Raji (cell line): ENCODE measurements around the gene CARMIL3.

ENCODE experiments used
- POLR2A ChIP-seq: IDR thresholded peaks from 2 replicates; pipeline ENCODE4 v1.6.1; 2011; ENCODE audit warnings: low read depth, low read length, control low read depth; ENCODE audit not compliant: insufficient read depth

The CARMIL3 gene

DNA sequence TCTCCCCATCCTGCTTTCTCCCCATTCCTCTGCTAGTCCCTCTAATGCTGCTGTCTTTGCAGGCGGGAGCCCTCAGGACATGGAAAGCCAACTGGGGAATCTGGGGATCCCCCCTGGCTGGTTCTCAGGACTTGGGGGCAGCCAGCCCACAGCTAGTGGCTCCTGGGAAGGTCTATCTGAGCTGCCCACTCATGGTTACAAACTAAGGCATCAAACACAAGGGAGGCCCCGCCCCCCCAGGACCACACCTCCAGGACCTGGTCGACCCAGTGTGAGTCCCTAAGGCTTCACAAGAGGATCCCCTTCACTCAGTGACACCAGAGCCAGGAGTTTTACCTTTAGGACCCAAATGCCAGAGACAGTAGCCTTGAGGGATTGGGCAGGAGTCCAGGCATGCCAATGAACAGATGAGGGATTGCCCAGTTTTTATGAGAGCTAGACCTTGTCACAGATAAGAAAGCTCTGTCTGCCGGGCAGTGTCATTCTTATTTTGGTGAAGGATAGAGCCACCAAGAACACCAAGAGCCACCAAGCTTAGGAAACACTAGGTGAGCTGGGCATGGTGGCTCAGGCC lies 11.5 kb downstream of the CARMIL3 start:
- TF ChIP-seq POLR2A, result no peak

DNA sequence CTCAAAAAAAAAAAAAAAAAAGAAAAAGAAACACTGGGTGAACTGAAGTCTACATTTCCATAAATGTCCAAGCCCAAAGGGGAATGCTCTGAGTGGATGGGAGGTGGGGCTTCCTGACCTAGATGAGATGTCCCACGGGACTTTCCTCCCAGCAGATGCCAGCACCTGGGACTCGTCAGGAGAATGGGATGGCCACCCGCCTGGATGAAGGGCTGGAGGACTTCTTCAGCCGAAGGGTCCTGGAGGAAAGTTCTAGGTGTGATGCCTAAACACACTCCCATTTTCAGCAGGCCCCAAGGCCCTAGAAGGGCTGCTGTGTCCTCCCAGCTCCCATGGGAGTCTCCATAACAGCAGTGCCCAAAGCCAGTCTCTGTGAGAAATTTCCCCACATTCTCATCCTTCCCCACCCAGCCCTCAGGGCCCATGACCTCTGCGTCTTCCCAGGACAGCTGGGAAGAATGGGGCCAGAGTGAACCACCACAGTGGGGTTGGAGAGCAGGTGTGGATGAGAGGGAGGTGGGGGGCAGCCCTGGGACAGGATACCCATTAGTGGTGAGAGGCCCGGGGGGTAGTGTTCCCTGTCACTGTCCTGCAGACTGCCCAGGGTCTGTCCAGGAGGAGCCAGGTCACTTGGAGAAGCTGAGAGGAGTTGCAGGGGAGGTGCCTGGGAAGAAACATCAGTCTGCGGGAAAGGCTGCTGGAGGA lies 12.4 kb downstream of the CARMIL3 start:
- TF ChIP-seq POLR2A, result no peak

DNA sequence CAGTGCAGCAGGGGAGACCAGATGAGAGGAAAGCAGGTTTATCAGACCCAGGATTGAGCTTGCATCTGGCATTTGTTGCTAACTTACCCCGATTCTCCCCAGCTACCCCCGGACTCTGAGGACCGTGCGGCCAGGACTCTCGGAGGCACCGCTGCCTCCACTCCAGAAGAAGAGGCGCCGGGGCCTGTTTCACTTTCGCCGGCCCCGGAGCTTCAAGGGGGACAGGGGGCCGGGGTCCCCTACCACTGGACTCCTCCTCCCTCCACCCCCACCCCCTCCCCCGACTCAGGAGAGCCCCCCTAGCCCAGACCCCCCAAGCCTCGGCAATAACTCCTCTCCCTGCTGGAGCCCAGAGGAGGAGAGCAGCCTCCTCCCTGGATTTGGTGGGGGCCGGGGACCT lies 13.0 kb downstream of the CARMIL3 start:
- no peak for TF ChIP-seq POLR2A

DNA sequence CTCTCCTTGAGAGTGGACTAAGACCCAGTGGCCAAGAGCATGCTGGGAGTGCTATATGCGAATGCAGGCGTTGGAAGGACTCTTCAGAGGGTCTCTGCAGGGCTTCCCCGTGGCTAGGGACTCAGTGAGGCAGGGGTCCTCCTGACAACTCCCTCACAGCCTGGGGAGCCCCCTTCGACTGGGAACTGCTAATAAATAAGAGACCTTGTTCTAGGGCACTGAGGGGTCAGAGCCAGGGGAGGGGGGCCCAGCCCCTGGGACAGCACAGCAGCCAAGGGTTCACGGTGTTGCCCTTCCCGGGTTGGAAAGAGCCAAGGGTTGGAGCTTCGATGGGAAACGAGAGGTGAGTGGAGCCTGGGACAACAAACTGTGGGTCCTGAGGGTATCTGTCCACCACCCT lies 13.6 kb downstream of the CARMIL3 start:
- no peak for TF ChIP-seq POLR2A

DNA sequence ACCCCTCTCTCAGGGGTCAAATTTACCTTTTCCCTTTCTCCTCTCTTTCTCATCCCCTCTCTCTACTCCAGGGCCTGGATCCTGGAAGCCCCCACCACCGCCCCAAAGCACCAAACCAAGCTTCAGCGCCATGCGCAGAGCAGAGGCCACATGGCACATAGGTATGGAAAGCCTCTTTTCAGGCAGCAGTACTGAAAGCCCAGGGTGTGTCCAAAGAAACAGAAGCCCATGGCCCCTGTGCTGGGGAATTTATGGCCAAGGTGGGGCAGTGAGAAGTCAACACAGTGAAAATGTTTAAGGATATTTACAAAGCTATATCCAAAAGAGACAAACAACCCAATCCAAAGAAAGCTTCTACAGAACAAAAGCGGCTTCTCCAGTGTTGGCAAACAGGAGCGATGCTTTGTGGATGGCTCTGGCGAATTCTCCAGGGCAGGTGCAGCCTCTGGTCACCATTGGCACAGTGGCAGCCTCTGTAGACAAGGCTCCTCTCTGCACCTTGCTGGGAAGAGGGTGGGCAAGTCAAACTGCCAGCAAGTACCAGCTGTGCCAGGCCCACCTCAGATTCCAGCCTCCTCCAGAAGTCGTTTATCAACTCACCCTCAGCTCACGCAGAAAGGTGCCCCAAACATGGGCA lies 14.8 kb downstream of the CARMIL3 start:
- no peak for TF ChIP-seq POLR2A

DNA sequence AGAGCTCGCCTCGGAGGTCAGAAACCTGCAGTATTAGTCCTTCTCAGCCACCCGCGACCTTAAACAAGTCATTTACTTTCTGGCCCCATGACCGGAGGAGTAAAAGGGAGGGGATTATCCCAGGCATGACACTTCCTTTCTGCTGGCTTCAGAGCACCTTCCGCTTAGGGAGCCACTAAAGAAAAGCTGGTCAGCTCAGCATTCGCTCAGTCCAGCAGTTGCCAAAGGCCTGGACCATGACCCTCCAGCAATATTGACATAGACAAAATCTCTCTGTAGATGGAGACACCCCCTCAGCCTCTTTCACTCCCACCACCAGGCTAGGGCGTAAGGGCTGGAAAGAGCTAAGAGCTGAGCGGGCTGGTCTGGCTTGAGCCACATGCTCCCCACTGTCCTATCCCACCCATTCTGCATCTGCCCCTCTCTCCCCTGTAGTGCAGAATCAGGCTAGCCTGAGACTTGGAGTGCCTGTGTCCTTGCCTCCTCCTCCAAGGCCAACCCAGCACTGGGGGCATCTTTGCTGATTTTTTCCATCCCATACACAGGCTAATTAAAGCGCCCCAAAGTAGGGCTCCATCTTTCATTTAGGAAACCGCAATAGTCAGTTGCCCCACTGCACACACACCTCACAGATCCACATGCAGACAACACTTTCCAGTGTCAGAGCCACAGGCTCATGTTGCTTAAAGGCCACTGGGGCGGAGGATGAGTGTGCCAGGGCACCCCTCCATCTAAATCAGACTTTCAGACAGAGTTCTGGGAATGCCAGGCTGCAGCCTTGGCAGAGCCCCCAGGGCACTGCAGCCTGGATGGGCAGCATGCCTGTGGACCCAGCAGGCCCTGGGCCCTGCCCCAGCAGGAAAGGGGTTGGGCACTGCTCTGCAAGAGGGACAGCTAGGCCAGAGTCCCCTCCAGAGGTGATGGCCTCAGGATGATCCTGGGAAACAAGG lies 15.6 kb downstream of the CARMIL3 start:
- no peak for TF ChIP-seq POLR2A

DNA sequence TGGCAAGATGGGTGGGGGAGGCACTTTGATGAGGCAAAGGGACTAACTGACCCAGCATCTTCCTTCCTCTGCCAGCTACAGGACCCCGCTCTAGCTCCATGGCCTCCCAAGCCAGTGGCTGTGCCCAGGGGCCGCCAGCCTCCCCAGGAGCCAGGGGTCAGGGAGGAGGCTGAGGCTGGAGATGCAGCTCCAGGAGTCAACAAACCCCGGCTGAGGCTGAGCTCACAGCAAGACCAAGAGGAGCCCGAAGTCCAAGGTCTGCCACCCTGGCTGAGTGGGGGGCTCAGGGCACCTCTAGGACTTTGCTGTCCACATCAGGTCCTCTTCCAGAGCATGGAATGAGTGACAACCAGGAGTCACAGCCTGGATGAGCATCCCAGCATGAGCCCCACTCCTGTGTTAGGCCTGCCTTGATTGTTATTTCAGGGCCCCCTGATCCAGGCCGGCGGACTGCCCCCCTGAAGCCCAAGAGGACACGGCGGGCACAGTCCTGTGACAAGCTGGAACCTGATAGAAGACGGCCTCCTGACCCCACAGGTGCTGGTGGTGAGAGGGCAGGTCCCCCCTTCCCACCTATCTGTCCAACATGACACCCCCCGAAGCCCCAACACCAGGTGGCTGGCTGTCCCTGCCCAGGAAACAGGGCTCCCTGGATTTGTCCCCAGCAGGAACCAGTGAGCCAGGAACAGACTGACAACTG lies 17.1 kb downstream of the CARMIL3 start:
- TF ChIP-seq POLR2A, result no peak

DNA sequence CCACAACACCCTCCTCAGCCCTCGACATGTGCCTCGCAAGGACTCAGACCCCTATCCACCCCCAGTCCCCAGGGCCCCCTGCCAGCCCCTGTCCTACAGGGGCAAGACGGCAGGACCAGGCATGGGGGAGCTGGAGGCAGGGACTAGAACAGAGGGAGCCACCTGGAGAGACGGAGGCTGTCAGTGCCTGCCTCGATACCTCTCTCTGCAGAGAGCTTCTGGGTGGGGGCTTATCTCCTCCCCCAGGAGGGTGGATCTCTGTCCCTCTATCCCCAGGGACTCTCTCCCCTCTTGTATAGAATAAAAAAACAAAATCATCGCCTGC lies 17.6 kb downstream of the CARMIL3 start:
- no peak for TF ChIP-seq POLR2A

DNA sequence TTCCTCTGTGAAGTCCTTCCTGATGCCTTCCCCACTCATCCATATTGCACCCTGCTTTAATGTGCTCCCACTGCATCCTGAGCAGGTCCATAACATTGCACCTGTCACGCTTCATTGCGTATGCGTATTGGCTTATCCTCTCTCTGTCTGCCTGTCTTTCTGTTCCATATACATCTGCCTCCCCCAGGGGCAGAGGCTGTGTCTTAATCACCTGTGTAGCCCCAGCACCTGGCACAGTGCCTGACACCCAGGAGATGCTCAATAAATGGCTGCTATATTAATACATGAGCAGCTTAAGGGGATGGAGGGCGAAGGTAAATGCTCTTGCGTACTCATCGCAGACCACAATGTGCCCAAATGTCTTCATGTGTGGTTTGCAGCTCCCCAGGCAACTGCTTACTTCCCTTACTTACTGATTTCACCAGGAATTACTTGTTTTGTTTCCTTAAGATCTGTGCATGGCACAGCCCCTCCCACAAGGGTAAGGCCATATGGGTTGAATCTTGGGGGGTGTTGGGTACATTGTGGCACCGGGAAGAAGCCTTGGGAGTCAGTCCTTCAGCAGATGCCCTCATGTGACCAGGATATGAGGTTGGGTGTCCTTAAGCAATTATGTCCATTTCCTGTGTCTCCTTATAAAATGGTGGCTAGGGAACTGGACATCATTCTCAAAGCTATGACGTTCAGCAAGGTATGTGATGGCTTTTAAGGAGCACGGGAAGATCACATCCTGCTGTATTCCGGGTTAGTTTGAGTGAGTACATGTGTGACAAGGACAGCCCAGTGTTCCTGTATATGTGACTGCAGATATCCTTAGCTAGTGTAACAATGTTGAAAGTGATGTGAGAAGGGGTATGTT lies 18.7 kb downstream of the CARMIL3 start:
- TF ChIP-seq POLR2A, result no peak

DNA sequence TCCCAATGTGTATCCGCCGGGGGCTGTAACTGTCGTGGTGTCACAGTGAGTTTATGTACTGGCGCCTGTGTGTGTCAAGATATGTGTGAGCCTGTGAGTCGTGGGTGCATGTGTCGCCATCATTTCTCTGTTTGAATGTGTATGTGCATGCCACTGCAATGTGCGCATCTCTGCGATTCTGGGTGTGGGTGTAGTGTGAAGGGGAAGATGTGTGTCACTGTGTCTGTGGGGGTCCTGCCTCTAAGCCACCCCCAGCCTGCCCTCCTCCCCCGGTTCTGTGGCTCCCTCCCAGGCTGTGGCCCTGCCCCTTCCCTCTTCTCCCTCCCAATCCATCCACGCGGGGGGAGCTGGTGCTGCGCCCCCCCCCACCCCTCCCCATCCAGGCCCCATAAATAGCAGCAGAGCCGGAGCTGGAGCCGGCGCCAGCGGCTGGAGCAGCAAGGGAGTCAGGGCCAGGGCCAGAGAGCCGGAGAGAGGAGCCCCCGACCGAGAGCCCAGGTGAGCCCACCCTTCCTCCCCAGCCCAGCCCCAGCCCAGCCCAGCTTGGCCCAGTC lies 19.4 kb downstream of the CARMIL3 start, which contains the start of gene CPNE6:
Gene CPNE6, plus strand, starts transcription at position 419 of the 554 bp plus-strand sequence. CDS start 1,375 bp downstream, outside the sequence.
- no peak for TF ChIP-seq POLR2A

DNA sequence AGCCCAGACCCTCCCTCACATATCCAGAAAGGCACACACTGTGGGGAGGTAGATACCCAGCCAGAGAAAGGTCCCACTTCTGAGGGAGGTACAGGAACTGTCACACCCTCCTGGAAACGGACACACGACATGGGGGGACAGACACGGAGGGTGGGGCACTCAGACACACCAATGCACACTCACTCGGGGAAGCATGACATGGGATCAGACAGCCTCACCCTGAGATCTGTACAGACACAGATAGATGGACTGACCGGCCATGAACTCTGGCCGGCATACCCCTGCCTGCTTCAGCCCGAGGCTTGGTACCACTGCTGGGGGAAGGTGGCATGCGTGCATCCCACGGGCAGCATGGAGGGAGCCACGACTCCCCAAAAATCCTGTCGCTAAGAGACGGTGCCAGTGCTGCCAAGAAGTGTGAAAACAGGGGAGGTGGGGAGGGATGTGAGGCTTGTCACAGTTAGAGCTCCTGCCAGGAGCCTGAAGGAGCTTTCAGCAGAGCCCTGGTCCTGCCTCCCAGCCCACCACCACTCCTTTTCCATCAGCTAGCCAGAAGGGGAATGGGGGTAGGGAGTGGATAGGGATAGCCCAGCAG lies 20.1 kb downstream of the CARMIL3 start:
- no peak for TF ChIP-seq POLR2A

DNA sequence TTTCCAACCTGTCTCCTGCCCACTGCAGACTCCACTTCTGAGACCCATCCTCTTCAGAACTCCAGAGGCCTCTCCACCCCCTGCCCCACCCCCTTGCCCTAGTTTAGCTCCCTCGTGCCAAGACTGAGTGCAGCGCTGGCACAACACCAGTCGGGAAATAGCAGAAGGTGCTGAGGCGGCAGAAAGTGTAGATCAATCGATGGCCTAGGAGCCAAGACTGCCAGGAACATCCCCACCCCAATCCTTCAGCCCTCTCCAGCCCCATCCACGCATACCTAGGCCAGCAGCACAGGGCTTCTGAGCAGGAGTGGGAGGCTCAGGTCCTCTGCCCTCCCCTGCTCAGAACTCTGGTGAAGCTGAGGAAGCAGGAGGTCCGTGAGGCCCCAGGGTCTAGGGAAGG lies 20.6 kb downstream of the CARMIL3 start:
- TF ChIP-seq POLR2A, result no peak
